Hindlimb muscle (tissue), 1 donor: ENCODE measurements around the gene ALPK1. TPM values are rescaled to one million over a fixed set of nuclear protein-coding genes. Genes with fewer than 3 reads are reported as not detected.
"Not testable (repeated sequence)": the region's sequence is repeated elsewhere in the genome, so short reads cannot be mapped to it uniquely, and the experiment has no call there.

Source experiments
- DNase-seq: peaks from one replicate; pipeline ENCODE4 v3.0.0-alpha.2; 2013
- polyA plus RNA-seq: library from polyadenylated mRNA; unstranded; fragments of 120-200 nt; gene quantifications from one replicate; pipeline ENCODE4 v1.2.1, GENCODE V29; 2013; ENCODE audit not compliant: insufficient read length

The ALPK1 gene
- polyA plus RNA-seq, result 7.6 TPM

GRCh38 chr4:112296949-112297880, at the start of gene ALPK1:
ALPK1 (plus strand) TSS chr4:112297369.
- peak; percentile 81 for DNase-seq

DNA sequence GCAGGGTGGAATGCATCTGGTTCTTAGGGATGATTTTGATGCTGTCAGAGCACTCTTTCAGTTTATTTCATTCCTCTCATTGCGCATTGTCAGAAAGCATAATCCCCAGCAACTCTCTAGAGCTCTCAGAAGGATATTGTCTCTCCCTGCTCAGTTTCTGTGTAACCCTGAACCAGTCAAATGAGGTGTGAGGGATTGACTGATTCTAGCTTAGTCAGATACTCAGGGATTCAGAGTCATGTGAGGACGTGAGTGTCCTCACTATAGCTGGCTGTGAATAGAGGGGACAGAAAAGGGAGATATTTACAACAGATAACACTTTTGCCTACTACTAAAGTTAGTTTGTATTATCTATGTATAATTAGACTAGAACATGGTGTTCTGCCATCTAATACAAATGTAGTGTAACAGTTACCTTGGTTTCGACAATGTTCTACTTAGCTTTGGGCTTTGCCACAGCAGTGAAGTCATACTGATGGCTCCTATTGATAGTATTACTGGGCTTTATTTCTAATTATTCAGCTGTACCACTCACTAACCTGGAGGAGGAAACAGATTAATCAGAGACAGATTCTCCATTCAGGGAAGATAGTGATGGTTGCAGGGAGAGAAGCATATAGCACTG, 46.0 kb upstream of the ALPK1 start:
- DNase-seq, result no peak

DNA sequence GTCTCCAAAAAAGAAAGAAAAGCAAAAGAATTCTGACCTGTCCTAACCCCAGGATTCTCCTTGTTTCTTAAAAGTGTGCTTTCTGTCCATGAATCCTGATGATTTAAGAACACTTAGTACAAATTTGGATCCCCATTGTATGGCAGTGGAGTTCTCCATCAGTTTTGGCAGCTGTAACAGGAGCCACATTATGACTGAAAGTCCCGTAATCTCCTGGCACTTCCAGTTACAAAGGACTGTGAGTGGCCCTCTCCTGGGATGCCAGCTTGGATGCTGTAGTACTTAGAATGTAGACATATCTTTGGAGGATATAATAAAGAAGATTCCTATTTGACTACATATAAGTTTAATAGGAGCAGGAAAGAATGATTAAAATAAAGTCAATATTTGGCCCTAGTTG, 44.9 kb upstream of the ALPK1 start:
- DNase-seq, result no peak

DNA sequence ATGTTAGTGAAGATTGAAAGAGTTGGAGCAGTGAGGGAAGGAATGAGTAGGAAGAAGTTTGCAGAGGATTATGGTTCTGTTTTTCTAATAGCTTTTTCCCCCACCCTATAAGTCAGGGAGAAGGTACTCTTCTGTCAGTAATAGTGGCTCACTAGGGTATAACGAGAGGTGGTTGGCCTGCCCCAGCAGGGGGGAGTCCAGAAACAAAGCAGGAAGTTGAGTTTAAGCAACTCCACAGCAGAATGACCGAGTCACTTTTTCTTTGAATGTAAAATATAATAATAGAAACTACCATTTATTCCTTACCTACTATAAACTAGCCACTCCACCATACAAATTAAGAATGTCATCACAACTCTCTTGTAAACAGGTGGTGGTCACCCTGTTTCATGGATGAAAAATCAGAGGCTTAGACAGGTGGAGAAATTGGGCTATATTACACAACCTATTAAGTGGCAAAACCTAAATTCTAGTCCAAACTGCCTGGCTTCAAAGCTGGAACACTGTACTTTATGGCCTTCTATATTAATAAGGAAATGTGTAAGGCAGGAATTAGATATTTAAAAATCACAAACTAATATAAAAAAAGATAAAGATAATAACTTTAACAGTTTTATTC, 43.7 kb upstream of the ALPK1 start:
- DNase-seq, result no peak

- DNase-seq, result no peak
Observed at GRCh38 chr4:112257098-112257497, 40.1 kb upstream of the ALPK1 start.

DNA sequence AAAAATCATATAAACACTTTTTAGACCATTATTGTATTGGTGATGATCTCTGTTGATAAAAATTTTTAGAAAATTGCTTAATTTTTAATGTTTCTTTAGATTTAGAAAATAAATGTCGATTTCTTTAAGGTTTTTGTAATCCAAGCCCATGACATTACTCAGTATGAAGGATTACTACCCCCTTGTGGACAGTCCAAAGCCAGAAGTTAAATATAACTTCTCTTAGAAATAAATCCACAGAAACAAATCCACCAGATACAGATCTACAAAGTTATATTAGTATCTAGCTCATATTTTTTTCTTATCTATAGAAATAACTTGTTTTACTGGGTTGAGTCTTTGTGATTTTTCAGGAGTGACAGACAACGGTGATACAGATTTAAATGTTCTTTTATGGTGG, 30.3 kb upstream of the ALPK1 start:
- no peak for DNase-seq

GRCh38 chr4:112270051-112270450, 27.1 kb upstream of the ALPK1 start:
- no peak for DNase-seq

GRCh38 chr4:112270640-112271421, 26.3 kb upstream of the ALPK1 start:
- no peak for DNase-seq

DNA sequence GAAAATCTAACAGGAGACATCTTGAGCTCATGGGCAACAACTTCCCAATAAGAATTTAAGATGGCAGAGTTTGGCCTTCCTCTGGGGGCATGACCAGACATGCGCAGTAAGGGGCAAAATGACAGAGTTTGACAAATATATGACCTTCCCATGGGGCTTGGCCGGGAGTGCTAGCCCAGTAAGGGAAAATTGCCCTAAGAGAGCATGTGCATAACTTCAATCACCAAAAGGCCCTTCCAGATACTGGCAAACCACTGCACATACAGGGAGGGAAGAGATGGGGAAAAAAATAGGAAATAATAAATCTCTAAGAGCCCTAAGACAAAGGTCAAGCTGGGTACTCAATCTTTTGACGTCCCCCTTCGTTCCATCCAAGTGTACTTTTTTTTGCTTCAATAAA, 24.9 kb upstream of the ALPK1 start:
- no peak for DNase-seq

DNA sequence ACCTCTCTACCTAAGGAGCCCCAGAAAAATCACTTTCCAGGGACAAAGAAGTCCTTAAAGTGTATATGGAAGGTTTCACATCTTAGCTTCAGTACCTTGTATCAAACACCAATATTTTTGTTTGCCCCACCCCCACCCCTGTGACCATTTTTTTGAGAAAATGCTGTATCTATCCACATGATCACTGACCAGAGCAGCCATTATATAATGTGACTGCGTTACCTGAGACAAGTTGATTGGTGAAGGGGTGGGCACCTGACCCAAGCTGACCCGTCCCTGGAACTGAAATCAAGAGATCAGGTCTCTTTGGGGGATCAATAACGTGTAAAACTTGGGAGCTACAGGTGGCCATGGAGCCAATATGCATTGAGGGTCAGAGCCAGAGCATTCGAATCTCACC, 22.2 kb upstream of the ALPK1 start:
- no peak for DNase-seq

DNA sequence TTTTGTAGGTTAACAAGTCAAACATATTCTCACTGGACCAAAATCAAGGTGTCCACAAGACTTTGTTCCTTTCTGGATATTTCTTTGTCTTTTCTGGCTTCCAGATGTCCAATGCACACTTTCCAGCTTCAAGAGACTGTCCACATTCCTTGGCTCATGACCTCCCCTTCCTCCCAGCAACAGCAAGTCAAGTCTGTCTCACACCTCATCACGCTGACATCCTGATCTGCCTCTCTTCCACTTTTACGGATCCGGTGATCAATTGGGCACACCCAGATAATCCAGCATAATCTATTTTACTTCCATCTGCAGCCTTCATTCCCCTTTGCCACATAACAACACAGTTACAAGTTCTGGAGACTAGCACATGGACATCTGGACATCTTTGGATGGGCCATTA, 21.1 kb upstream of the ALPK1 start:
- DNase-seq, result no peak

- DNase-seq, result no peak
Observed at GRCh38 chr4:112277220-112277619, 19.9 kb upstream of the ALPK1 start.

DNA sequence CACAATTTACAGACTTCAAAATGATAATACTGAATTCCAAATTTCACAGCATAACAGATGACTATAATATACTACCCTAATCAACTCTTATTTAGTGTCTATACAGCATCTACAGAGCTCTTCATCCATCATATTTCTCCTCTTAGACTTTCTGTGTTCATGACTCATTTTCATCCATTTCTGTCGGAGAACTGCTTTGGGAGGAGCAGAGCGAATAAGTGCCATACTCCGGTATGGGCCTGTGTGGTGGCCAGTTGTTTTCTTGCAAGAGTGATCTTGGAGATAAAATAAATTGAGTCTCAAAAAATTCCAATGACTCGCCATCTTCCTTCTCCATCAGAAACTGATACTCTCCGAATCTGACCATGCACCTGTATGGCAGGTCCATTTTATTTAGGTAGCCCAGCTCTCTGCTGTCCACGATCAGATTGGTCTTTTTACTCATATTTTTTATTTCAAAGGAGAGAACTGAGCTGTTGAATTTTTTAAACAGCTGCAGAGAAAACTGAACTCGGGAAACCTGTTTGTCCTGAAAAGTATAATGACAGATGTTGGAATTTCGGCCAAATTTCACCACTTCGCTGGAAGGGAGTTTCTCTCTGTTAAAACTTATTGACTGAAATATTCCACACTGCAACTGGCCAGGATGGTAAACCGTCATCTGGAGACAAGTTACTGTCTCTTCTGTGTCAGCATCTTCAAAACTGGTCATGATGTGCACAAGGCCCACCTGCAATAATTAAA, 19.3 kb upstream of the ALPK1 start:
- no peak for DNase-seq

- no peak for DNase-seq
Observed at GRCh38 chr4:112279025-112279881, 17.9 kb upstream of the ALPK1 start.

DNA sequence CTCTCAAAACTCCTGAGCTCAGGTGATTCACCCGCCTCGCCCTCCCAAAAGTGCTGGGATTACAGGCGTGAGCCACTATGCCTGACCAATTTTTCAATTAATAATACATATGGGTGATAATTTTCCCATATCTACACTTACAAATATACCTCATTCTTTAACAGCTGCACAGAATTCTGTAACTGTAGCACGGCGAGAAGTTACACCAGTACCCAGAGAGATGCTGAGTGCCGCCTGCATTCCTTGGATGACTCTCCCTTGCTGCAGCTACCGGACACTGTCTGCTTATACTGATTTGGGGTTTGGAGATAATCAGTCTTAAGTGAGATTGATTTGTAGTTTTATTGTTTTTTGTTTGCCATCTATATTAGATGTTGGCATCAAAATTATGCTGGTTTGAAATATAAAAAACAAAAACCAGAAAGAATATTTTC, 17.3 kb upstream of the ALPK1 start:
- no peak for DNase-seq

DNA sequence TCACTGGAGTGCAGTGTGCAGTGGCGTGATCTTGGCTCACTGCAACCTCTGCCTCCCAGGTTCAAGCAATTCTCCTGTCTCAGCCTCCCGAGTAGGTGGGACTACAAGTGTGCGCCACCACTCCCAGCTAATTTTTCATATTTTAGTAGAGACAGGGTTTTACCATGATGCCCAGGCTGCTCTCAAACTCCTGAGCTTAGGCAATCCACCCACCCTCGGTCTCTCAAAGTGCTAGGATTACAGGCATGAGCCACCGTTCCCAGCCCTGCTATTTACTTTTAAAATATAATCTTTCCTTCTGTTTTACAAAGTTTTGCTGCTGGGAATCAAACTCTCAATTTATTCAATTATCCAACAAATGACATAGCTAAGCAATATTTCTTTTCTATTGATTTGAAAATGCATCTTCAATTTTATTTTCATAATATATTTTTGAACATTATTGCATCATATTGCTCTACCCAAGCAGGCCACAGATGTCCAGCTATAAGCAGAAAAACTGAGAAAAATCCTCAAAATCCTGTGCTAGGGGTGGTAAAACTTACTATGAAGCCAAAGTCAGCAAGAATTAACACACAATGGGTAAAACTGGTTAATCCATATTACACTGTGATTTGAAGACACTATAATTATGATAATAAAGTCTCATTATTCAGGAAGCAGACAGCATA, 16.6 kb upstream of the ALPK1 start:
- no peak for DNase-seq

- not testable (repeated sequence) for DNase-seq
Observed at GRCh38 chr4:112281895-112282398, 15.2 kb upstream of the ALPK1 start.

DNA sequence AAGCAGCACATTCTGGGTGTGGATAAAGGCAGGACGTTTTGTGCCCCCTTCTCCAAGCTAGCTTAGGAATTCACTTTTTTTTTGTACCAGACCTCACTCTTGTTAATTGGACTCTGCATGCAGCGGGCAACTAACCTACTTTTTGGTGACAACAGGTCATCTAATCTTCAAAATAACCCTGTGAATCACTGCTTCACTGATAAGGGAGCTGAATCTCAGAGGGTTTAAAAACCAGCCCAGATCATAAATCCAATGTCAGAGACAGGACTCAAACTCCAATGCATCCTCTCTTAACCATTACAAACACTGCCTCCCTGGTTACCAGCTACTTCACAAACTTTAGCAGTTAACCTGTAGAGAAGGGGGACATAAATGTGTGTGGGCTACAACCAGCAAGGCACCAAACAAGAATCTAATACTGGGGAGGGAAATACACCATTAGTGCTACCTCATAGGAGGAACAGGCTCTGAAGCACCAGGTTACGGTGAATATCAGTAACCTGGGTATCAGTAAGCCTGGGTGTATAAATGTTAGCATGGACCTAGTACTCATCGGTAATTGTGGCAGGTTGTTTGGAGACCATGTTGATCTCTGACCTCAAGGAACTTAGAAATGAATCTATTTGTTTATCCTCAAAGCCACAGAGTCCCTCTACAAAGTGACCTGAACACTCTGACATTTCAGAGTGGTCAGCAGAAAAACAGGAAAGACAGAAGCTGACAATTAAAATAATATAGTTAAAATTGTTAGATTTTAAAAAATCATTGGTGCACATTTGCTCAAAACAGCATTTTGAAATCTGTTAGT, 14.1 kb upstream of the ALPK1 start:
- no peak for DNase-seq

DNA sequence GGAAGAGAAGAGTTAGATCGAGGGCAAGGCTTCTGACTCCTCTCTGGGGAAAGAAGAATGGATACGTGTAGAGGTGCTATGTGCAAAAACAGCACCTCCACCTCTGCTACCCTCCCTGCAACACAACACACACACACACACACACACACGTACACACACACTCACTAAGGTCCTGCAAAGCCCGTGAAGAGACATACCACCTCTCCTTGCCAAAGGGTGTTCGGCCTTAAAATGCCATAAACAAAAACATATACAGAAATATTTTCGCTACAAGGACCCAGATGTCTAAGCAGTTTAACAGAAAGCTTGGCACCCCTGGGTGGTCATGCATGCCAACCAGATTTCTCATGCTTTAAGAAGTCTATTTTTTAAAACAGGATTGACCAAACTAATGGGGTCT, 13.0 kb upstream of the ALPK1 start:
- no peak for DNase-seq
